K562 (cell line): ENCODE measurements around the gene MPND. TPM values are rescaled to one million over a fixed set of nuclear protein-coding genes. Genes with fewer than 3 reads are reported as not detected.

Source experiments
- ETV5 ChIP-seq: sonication (generic); formaldehyde crosslinking; IDR thresholded peaks from 2 replicates; pipeline ENCODE4 v1.4.0; 2020; ENCODE audit warnings: low read depth, mild to moderate bottlenecking, missing genetic modification reagents
- POLR3A ChIP-seq: IDR thresholded peaks from 2 replicates; pipeline ENCODE4 v1.6.1; 2011; ENCODE audit warnings: borderline replicate concordance, mild to moderate bottlenecking, moderate library complexity; ENCODE audit not compliant: insufficient read length, insufficient read depth; ENCODE audit errors: extremely low read depth
- PTBP1 ChIP-seq: fragments of 200-400 bp; formaldehyde crosslinking; IDR thresholded peaks from 2 replicates; pipeline ENCODE4 v1.6.1; 2017; ENCODE audit warnings: low read depth, low read length
- SMAD2 ChIP-seq: fragments of 150-350 bp; IDR thresholded peaks from 2 replicates; pipeline ENCODE4 v1.6.1; 2014; ENCODE audit warnings: low read depth, mild to moderate bottlenecking, low read length
- ZNF583 ChIP-seq: fragments of 250-450 bp; sonication (Bioruptor Pico); IDR thresholded peaks from 2 replicates; pipeline ENCODE4 v1.4.0; 2020
- polyA plus RNA-seq, 8 experiments: library from polyadenylated mRNA; depleted of rRNA in 4 of 8; stranded (reverse) in 5 of 8; unstranded in 3 of 8; fragments of >200 nt; fragmentation: Nextera tagmentation in 2 of 8; fragmentation: Illumina TruSeq in 1 of 8; extraction: Ambion mirVana in 2 of 8; extraction: Trizol in 1 of 8; gene quantifications; 2 replicates each; pipeline versions ENCODE4 v1.2.1 to v1.2.3, GENCODE V29; 2011 to 2014; ENCODE audit warnings: inconsistent platforms in 1 of 8, missing spikeins in 1 of 8
- total RNA-seq, 7 experiments: library from RNA; depleted of rRNA in 6 of 7; stranded (reverse); fragments of >200 nt in 6 of 7; fragmentation: Illumina TruSeq in 2 of 7; extraction: Trizol in 2 of 7; gene quantifications; 2 replicates each; pipeline versions ENCODE4 v1.2.1 to v1.2.3, GENCODE V29; 2011 to 2021; ENCODE audit warnings: low replicate concordance in 1 of 7
- TF ChIP-seq, protein P1 (sequence below), 2 experiments: fragments of 450-650 bp; IDR thresholded peaks; 2 replicates each; pipeline ENCODE4 v1.6.1; 2018; ENCODE audit warnings: mild to moderate bottlenecking in 2 of 2, low read depth in 1 of 2; ENCODE audit not compliant: partially characterized antibody in 2 of 2
- TF ChIP-seq, protein P2 (sequence below): IDR thresholded peaks from 2 replicates; pipeline ENCODE4 v1.6.1; 2016; ENCODE audit warnings: missing genetic modification characterization, missing compliant biosample characterization
- TF ChIP-seq, protein P3 (sequence below): sonication (generic); formaldehyde crosslinking; IDR thresholded peaks from 2 replicates; pipeline ENCODE4 v1.8.0; 2022; ENCODE audit warnings: mild to moderate bottlenecking, missing genetic modification reagents
- TF ChIP-seq, protein P4 (sequence below): fragments of 450-650 bp; IDR thresholded peaks from 2 replicates; pipeline ENCODE4 v1.6.1; 2016; ENCODE audit warnings: low read depth
- TF ChIP-seq, protein P5 (sequence below): sonication (generic); formaldehyde crosslinking; IDR thresholded peaks from 2 replicates; pipeline ENCODE4 v1.8.0; 2022; ENCODE audit warnings: mild to moderate bottlenecking, low read depth, missing genetic modification reagents

MPND gene
- total and polyA plus RNA-seq, 9 of the 15 experiments (the other 6 are each of a cell fraction or from before 2014, with no cell fraction given), result 0.25 to 14.0 (median 3.9) TPM

DNA sequence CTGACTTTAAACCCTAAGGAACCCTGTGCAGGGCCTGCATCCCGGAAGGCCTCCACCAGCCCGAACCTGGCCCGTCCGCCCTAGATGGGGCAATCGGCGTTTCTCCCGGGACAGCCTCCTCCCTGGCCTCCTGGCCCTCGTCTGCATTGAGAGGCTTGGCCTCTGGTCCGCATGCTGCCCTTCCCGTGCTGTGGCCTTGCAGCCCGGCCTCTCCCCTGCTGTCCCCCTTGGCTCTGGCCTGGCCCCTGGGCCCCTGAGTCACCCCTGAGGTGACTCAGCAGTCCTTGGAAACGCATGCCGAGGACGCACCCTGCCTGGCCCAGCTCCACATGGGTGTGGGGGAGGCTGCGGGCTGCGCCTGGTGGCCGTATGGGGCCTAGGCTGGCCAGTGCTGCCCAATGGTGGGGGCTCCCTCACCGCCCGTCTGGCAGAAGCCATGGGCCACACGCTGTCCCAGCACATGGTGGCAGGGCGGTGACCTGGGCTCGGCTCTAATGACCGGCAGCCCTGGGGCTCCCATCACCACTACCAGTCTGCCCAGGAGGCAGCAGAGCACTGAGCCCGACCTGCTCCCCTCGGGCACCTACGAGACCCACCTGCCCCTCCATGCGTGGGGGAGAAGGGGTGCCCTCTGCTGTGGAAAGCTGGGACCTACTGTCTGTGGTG lies 31.3 kb downstream of the MPND start (continued):
- TF ChIP-seq, protein P1, sequence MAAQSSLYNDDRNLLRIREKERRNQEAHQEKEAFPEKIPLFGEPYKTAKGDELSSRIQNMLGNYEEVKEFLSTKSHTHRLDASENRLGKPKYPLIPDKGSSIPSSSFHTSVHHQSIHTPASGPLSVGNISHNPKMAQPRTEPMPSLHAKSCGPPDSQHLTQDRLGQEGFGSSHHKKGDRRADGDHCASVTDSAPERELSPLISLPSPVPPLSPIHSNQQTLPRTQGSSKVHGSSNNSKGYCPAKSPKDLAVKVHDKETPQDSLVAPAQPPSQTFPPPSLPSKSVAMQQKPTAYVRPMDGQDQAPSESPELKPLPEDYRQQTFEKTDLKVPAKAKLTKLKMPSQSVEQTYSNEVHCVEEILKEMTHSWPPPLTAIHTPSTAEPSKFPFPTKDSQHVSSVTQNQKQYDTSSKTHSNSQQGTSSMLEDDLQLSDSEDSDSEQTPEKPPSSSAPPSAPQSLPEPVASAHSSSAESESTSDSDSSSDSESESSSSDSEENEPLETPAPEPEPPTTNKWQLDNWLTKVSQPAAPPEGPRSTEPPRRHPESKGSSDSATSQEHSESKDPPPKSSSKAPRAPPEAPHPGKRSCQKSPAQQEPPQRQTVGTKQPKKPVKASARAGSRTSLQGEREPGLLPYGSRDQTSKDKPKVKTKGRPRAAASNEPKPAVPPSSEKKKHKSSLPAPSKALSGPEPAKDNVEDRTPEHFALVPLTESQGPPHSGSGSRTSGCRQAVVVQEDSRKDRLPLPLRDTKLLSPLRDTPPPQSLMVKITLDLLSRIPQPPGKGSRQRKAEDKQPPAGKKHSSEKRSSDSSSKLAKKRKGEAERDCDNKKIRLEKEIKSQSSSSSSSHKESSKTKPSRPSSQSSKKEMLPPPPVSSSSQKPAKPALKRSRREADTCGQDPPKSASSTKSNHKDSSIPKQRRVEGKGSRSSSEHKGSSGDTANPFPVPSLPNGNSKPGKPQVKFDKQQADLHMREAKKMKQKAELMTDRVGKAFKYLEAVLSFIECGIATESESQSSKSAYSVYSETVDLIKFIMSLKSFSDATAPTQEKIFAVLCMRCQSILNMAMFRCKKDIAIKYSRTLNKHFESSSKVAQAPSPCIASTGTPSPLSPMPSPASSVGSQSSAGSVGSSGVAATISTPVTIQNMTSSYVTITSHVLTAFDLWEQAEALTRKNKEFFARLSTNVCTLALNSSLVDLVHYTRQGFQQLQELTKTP (IDR thresholded peaks at IDR 0.05; ENCODE audit: low read depth in 1 of 2, partially characterized antibody in 2 of 2), result peak in 1 of 2 experiments; percentile 4
- TF ChIP-seq SMAD2 (no peak), ETV5 (CRISPR knock-in tag) (0 out of 2 replicates have a peak, but pooled peaks have one; percentile 17), PTBP1 (no peak), POLR3A (no peak), ZNF583 (peak; percentile 96)
- TF ChIP-seq, protein P2, sequence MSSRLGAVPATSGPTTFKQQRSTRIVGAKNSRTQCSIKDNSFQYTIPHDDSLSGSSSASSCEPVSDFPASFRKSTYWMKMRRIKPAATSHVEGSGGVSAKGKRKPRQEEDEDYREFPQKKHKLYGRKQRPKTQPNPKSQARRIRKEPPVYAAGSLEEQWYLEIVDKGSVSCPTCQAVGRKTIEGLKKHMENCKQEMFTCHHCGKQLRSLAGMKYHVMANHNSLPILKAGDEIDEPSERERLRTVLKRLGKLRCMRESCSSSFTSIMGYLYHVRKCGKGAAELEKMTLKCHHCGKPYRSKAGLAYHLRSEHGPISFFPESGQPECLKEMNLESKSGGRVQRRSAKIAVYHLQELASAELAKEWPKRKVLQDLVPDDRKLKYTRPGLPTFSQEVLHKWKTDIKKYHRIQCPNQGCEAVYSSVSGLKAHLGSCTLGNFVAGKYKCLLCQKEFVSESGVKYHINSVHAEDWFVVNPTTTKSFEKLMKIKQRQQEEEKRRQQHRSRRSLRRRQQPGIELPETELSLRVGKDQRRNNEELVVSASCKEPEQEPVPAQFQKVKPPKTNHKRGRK, result no peak
- TF ChIP-seq, protein P3, sequence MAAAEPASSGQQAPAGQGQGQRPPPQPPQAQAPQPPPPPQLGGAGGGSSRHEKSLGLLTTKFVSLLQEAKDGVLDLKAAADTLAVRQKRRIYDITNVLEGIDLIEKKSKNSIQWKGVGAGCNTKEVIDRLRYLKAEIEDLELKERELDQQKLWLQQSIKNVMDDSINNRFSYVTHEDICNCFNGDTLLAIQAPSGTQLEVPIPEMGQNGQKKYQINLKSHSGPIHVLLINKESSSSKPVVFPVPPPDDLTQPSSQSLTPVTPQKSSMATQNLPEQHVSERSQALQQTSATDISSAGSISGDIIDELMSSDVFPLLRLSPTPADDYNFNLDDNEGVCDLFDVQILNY (CRISPR knock-in tag), result peak; percentile 94
- TF ChIP-seq, protein P4, sequence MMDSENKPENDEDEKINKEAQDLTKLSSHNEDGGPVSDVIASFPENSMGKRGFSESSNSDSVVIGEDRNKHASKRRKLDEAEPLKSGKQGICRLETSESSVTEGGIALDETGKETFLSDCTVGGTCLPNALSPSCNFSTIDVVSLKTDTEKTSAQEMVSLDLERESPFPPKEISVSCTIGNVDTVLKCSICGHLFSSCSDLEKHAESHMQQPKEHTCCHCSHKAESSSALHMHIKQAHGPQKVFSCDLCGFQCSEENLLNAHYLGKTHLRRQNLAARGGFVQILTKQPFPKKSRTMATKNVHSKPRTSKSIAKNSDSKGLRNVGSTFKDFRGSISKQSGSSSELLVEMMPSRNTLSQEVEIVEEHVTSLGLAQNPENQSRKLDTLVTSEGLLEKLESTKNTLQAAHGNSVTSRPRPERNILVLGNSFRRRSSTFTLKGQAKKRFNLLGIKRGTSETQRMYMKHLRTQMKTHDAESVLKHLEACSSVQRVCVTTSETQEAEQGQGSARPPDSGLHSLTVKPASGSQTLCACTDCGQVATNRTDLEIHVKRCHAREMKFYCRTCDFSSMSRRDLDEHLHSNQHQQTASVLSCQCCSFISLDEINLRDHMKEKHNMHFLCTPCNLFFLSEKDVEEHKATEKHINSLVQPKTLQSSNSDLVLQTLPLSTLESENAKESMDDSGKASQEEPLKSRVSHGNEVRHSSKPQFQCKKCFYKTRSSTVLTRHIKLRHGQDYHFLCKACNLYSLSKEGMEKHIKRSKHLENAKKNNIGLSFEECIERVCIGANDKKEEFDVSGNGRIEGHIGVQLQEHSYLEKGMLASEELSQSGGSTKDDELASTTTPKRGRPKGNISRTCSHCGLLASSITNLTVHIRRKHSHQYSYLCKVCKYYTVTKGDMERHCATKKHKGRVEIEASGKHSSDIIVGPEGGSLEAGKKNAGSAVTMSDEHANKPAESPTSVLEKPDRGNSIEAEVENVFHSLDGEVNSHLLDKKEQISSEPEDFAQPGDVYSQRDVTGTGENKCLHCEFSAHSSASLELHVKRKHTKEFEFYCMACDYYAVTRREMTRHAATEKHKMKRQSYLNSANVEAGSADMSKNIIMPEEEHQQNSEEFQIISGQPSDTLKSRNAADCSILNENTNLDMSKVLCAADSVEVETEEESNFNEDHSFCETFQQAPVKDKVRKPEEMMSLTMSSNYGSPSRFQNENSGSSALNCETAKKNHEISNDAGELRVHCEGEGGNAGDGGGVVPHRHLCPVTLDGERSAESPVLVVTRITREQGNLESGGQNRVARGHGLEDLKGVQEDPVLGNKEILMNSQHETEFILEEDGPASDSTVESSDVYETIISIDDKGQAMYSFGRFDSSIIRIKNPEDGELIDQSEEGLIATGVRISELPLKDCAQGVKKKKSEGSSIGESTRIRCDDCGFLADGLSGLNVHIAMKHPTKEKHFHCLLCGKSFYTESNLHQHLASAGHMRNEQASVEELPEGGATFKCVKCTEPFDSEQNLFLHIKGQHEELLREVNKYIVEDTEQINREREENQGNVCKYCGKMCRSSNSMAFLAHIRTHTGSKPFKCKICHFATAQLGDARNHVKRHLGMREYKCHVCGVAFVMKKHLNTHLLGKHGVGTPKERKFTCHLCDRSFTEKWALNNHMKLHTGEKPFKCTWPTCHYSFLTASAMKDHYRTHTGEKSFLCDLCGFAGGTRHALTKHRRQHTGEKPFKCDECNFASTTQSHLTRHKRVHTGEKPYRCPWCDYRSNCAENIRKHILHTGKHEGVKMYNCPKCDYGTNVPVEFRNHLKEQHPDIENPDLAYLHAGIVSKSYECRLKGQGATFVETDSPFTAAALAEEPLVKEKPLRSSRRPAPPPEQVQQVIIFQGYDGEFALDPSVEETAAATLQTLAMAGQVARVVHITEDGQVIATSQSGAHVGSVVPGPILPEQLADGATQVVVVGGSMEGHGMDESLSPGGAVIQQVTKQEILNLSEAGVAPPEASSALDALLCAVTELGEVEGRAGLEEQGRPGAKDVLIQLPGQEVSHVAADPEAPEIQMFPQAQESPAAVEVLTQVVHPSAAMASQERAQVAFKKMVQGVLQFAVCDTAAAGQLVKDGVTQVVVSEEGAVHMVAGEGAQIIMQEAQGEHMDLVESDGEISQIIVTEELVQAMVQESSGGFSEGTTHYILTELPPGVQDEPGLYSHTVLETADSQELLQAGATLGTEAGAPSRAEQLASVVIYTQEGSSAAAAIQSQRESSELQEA, result no peak
- TF ChIP-seq, protein P5, sequence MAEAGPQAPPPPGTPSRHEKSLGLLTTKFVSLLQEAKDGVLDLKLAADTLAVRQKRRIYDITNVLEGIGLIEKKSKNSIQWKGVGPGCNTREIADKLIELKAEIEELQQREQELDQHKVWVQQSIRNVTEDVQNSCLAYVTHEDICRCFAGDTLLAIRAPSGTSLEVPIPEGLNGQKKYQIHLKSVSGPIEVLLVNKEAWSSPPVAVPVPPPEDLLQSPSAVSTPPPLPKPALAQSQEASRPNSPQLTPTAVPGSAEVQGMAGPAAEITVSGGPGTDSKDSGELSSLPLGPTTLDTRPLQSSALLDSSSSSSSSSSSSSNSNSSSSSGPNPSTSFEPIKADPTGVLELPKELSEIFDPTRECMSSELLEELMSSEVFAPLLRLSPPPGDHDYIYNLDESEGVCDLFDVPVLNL (CRISPR knock-in tag), result no peak
